ENCODE data around the gene ZC2HC1B.

ZC2HC1B gene

GRCh38 chr6:143958839-143959399 is 94.6 kb downstream of the ZC2HC1B start:
- Mint-ChIP-seq H3K27me3 (no peaks in the 10 kb centered on the region), H3K36me3 (no peaks in the 10 kb centered on the region), H3K4me1 (no peaks in the 10 kb centered on the region), H3K9me3 (no peaks in the 10 kb centered on the region), H3K27ac (no peak overlapping the region), H3K4me3 (no peak overlapping the region)

- H3K27ac Mint-ChIP-seq = no peak overlapping the region
- no peaks in the 10 kb centered on the region for H3K36me3 Mint-ChIP-seq
- no peak overlapping the region for H3K4me3 Mint-ChIP-seq
- H3K4me1 Mint-ChIP-seq = no peaks in the 10 kb centered on the region
- H3K9me3 Mint-ChIP-seq = no peaks in the 10 kb centered on the region
- no peaks in the 10 kb centered on the region for H3K27me3 Mint-ChIP-seq
Measured at GRCh38 chr6:143959927-143960326, 95.7 kb downstream of the ZC2HC1B start.

GRCh38 chr6:143961066-143961465 is 96.8 kb downstream of the ZC2HC1B start:
- H3K27ac Mint-ChIP-seq = no peak overlapping the region
- no peaks in the 10 kb centered on the region for H3K4me1 Mint-ChIP-seq
- H3K27me3 Mint-ChIP-seq = no peaks in the 10 kb centered on the region
- H3K9me3 Mint-ChIP-seq = no peaks in the 10 kb centered on the region
- H3K36me3 Mint-ChIP-seq = no peaks in the 10 kb centered on the region
- H3K4me3 Mint-ChIP-seq = no peak overlapping the region

- H3K27me3 Mint-ChIP-seq = no peaks in the 10 kb centered on the region
- no peaks in the 10 kb centered on the region for H3K36me3 Mint-ChIP-seq
- no peaks in the 10 kb centered on the region for H3K9me3 Mint-ChIP-seq
- no peaks in the 10 kb centered on the region for H3K4me1 Mint-ChIP-seq
- no peak overlapping the region for H3K27ac Mint-ChIP-seq
- no peak overlapping the region for H3K4me3 Mint-ChIP-seq
Measured at GRCh38 chr6:143961886-143962878, 97.9 kb downstream of the ZC2HC1B start.

GRCh38 chr6:143963158-143963919 is 99.1 kb downstream of the ZC2HC1B start:
- no peak overlapping the region for H3K27ac Mint-ChIP-seq
- no peaks in the 10 kb centered on the region for H3K27me3 Mint-ChIP-seq

GRCh38 chr6:143964674-143965081 is 100.4 kb downstream of the ZC2HC1B start:
- no peaks in the 10 kb centered on the region for H3K4me1 Mint-ChIP-seq
- H3K27ac Mint-ChIP-seq = no peak overlapping the region
- H3K36me3 Mint-ChIP-seq = no peaks in the 10 kb centered on the region
- H3K9me3 Mint-ChIP-seq = no peaks in the 10 kb centered on the region
- no peaks in the 10 kb centered on the region for H3K27me3 Mint-ChIP-seq
- H3K4me3 Mint-ChIP-seq = no peak overlapping the region

More at GRCh38 chr6:143963158-143963919, 99.1 kb downstream of the ZC2HC1B start:
- Mint-ChIP-seq H3K36me3 (no peaks in the 10 kb centered on the region), H3K9me3 (no peaks in the 10 kb centered on the region), H3K4me3 (no peak overlapping the region), H3K4me1 (no peaks in the 10 kb centered on the region)

- Mint-ChIP-seq H3K4me1 (no peaks in the 10 kb centered on the region), H3K27me3 (no peaks in the 10 kb centered on the region), H3K9me3 (no peaks in the 10 kb centered on the region), H3K36me3 (no peaks in the 10 kb centered on the region), H3K4me3 (no peak overlapping the region), H3K27ac (no peak overlapping the region)
Measured at GRCh38 chr6:143965503-143966171, 101.4 kb downstream of the ZC2HC1B start.

GRCh38 chr6:143966312-143966711 is 102.0 kb downstream of the ZC2HC1B start:
- Mint-ChIP-seq H3K27ac (no peak overlapping the region), H3K4me1 (no peaks in the 10 kb centered on the region), H3K27me3 (no peaks in the 10 kb centered on the region), H3K36me3 (no peaks in the 10 kb centered on the region), H3K9me3 (no peaks in the 10 kb centered on the region), H3K4me3 (no peak overlapping the region)

GRCh38 chr6:143967706-143968376 is 103.6 kb downstream of the ZC2HC1B start:
- Mint-ChIP-seq H3K9me3 (no peaks in the 10 kb centered on the region), H3K27me3 (no peaks in the 10 kb centered on the region), H3K4me1 (no peaks in the 10 kb centered on the region), H3K36me3 (no peaks in the 10 kb centered on the region), H3K4me3 (no peak overlapping the region), H3K27ac (no peak overlapping the region)

- H3K9me3 Mint-ChIP-seq = no peaks in the 10 kb centered on the region
- no peaks in the 10 kb centered on the region for H3K36me3 Mint-ChIP-seq
- no peak overlapping the region for H3K27ac Mint-ChIP-seq
- no peaks in the 10 kb centered on the region for H3K27me3 Mint-ChIP-seq
- H3K4me1 Mint-ChIP-seq = no peaks in the 10 kb centered on the region
- no peak overlapping the region for H3K4me3 Mint-ChIP-seq
Measured at GRCh38 chr6:143969077-143969476, 104.8 kb downstream of the ZC2HC1B start.

- Mint-ChIP-seq H3K4me3 (no peak overlapping the region), H3K36me3 (no peaks in the 10 kb centered on the region), H3K4me1 (no peaks in the 10 kb centered on the region), H3K27me3 (no peaks in the 10 kb centered on the region), H3K27ac (no peak overlapping the region), H3K9me3 (no peaks in the 10 kb centered on the region)
Measured at GRCh38 chr6:143970456-143971218, 106.4 kb downstream of the ZC2HC1B start.

- no peaks in the 10 kb centered on the region for H3K9me3 Mint-ChIP-seq
- H3K4me3 Mint-ChIP-seq = no peak overlapping the region
- H3K36me3 Mint-ChIP-seq = no peaks in the 10 kb centered on the region
- H3K4me1 Mint-ChIP-seq = peaks cover 2% of the 10 kb centered on the region
- no peaks in the 10 kb centered on the region for H3K27me3 Mint-ChIP-seq
- H3K27ac Mint-ChIP-seq = no peak overlapping the region
Measured at GRCh38 chr6:143971482-143972205, 107.4 kb downstream of the ZC2HC1B start.

GRCh38 chr6:143973097-143973966 is 109.1 kb downstream of the ZC2HC1B start:
- H3K36me3 Mint-ChIP-seq = no peaks in the 10 kb centered on the region
- H3K4me3 Mint-ChIP-seq = no peak overlapping the region
- no peaks in the 10 kb centered on the region for H3K27me3 Mint-ChIP-seq
- H3K27ac Mint-ChIP-seq = no peak overlapping the region
- peaks cover 7% of the 10 kb centered on the region for H3K4me1 Mint-ChIP-seq
- H3K9me3 Mint-ChIP-seq = no peaks in the 10 kb centered on the region

Data from activated naive CD4-positive, alpha-beta T cell treated with anti-CD3 and anti-CD28 coated beads, Interleukin-2, amount 50 U/mL, for 24 hours (primary cell).